ENCODE measurements around the gene SIRT7.

SIRT7 gene

GRCh38 chr17:81903896-81904599, 13.9 kb downstream of the SIRT7 start:
- no peak overlapping the region for H3K4me2 ChIP-seq (ENCODE audit: low read length)
- H3K27me3 ChIP-seq (ENCODE audit: control insufficient read depth, insufficient read depth, low read length) = no peaks in the 10 kb centered on the region
- peaks cover 6% of the 10 kb centered on the region for H3K4me1 ChIP-seq (ENCODE audit: control insufficient read depth, insufficient read depth, low read length)
- H3K9me3 ChIP-seq (replicated peaks; ENCODE audit: low read length) = no peaks in the 10 kb centered on the region
- H3K4me3 ChIP-seq (ENCODE audit: low read length) = no peak overlapping the region
- H3K36me3 ChIP-seq (ENCODE audit: insufficient read depth, low read length) = peaks cover 41% of the 10 kb centered on the region
- H3K9ac ChIP-seq (ENCODE audit: low read depth, low read length) = no peak overlapping the region

GRCh38 chr17:81903415-81903831, 14.6 kb downstream of the SIRT7 start:
- Histone ChIP-seq H3K27me3 (ENCODE audit: control insufficient read depth, insufficient read depth, low read length) (no peaks in the 10 kb centered on the region), H3K36me3 (ENCODE audit: insufficient read depth, low read length) (peaks cover 41% of the 10 kb centered on the region)

GRCh38 chr17:81902653-81903414, 15.1 kb downstream of the SIRT7 start:
- Histone ChIP-seq H3K36me3 (ENCODE audit: insufficient read depth, low read length) (peaks cover 44% of the 10 kb centered on the region), H3K4me2 (ENCODE audit: low read length) (peak overlapping the region; percentile 86), H3K4me1 (ENCODE audit: control insufficient read depth, insufficient read depth, low read length) (peaks cover 16% of the 10 kb centered on the region), H3K9ac (ENCODE audit: low read depth, low read length) (no peak overlapping the region), H3K9me3 (replicated peaks; ENCODE audit: low read length) (no peaks in the 10 kb centered on the region), H3K4me3 (ENCODE audit: low read length) (no peak overlapping the region), H3K27me3 (ENCODE audit: control insufficient read depth, insufficient read depth, low read length) (no peaks in the 10 kb centered on the region)

More at GRCh38 chr17:81903415-81903831, 14.6 kb downstream of the SIRT7 start:
- no peak overlapping the region for H3K9ac ChIP-seq (ENCODE audit: low read depth, low read length)
- no peaks in the 10 kb centered on the region for H3K9me3 ChIP-seq (replicated peaks; ENCODE audit: low read length)
- no peak overlapping the region for H3K4me3 ChIP-seq (ENCODE audit: low read length)
- no peak overlapping the region for H3K4me2 ChIP-seq (ENCODE audit: low read length)
- H3K4me1 ChIP-seq (ENCODE audit: control insufficient read depth, insufficient read depth, low read length) = peaks cover 11% of the 10 kb centered on the region

GRCh38 chr17:81902023-81902652, 15.8 kb downstream of the SIRT7 start, which contains the start of gene NPB:
TSS of gene NPB (plus strand) at chr17:81902238. CDS start at chr17:81902278, 40 bp downstream.
- H3K36me3 ChIP-seq (ENCODE audit: insufficient read depth, low read length) = peaks cover 44% of the 10 kb centered on the region
- H3K4me2 ChIP-seq (ENCODE audit: low read length) = peak within 1 kb of the TSS; percentile 86
- no peak within 1 kb of the TSS for H3K9ac ChIP-seq (ENCODE audit: low read depth, low read length)
- no peaks in the 10 kb centered on the region for H3K9me3 ChIP-seq (replicated peaks; ENCODE audit: low read length)
- H3K4me3 ChIP-seq (ENCODE audit: low read length) = peak within 1 kb of the TSS; percentile 62
- peaks cover 17% of the 10 kb centered on the region for H3K4me1 ChIP-seq (ENCODE audit: control insufficient read depth, insufficient read depth, low read length)
- no peaks in the 10 kb centered on the region for H3K27me3 ChIP-seq (ENCODE audit: control insufficient read depth, insufficient read depth, low read length)

- Histone ChIP-seq H3K9ac (ENCODE audit: low read depth, low read length) (no peak overlapping the region), H3K4me1 (ENCODE audit: control insufficient read depth, insufficient read depth, low read length) (peaks cover 17% of the 10 kb centered on the region), H3K4me2 (ENCODE audit: low read length) (peak overlapping the region; percentile 86), H3K27me3 (ENCODE audit: control insufficient read depth, insufficient read depth, low read length) (no peaks in the 10 kb centered on the region), H3K9me3 (replicated peaks; ENCODE audit: low read length) (no peaks in the 10 kb centered on the region), H3K36me3 (ENCODE audit: insufficient read depth, low read length) (peaks cover 39% of the 10 kb centered on the region), H3K4me3 (ENCODE audit: low read length) (peak overlapping the region; percentile 62)
Measured at GRCh38 chr17:81901167-81902022, 16.6 kb downstream of the SIRT7 start.

GRCh38 chr17:81900181-81900820, 17.7 kb downstream of the SIRT7 start:
- Histone ChIP-seq H3K27me3 (ENCODE audit: control insufficient read depth, insufficient read depth, low read length) (no peaks in the 10 kb centered on the region), H3K9me3 (replicated peaks; ENCODE audit: low read length) (no peaks in the 10 kb centered on the region), H3K4me1 (ENCODE audit: control insufficient read depth, insufficient read depth, low read length) (peaks cover 17% of the 10 kb centered on the region), H3K36me3 (ENCODE audit: insufficient read depth, low read length) (peaks cover 32% of the 10 kb centered on the region), H3K4me2 (ENCODE audit: low read length) (no peak overlapping the region), H3K9ac (ENCODE audit: low read depth, low read length) (no peak overlapping the region), H3K4me3 (ENCODE audit: low read length) (no peak overlapping the region)

GRCh38 chr17:81899514-81900166, 18.3 kb downstream of the SIRT7 start:
- Histone ChIP-seq H3K9me3 (replicated peaks; ENCODE audit: low read length) (no peaks in the 10 kb centered on the region), H3K9ac (ENCODE audit: low read depth, low read length) (no peak overlapping the region), H3K36me3 (ENCODE audit: insufficient read depth, low read length) (peaks cover 33% of the 10 kb centered on the region), H3K4me1 (ENCODE audit: control insufficient read depth, insufficient read depth, low read length) (peaks cover 17% of the 10 kb centered on the region), H3K4me2 (ENCODE audit: low read length) (no peak overlapping the region), H3K4me3 (ENCODE audit: low read length) (no peak overlapping the region), H3K27me3 (ENCODE audit: control insufficient read depth, insufficient read depth, low read length) (no peaks in the 10 kb centered on the region)

GRCh38 chr17:81898885-81899284, 19.1 kb downstream of the SIRT7 start:
- peak overlapping the region; percentile 27 for H3K4me2 ChIP-seq (ENCODE audit: low read length)
- H3K9me3 ChIP-seq (replicated peaks; ENCODE audit: low read length) = no peaks in the 10 kb centered on the region
- H3K9ac ChIP-seq (ENCODE audit: low read depth, low read length) = no peak overlapping the region
- no peak overlapping the region for H3K4me3 ChIP-seq (ENCODE audit: low read length)
- H3K4me1 ChIP-seq (ENCODE audit: control insufficient read depth, insufficient read depth, low read length) = peaks cover 17% of the 10 kb centered on the region
- peaks cover 32% of the 10 kb centered on the region for H3K36me3 ChIP-seq (ENCODE audit: insufficient read depth, low read length)
- no peaks in the 10 kb centered on the region for H3K27me3 ChIP-seq (ENCODE audit: control insufficient read depth, insufficient read depth, low read length)

- Histone ChIP-seq H3K36me3 (ENCODE audit: insufficient read depth, low read length) (peaks cover 32% of the 10 kb centered on the region), H3K4me3 (ENCODE audit: low read length) (no peak overlapping the region), H3K9me3 (replicated peaks; ENCODE audit: low read length) (no peaks in the 10 kb centered on the region), H3K4me1 (ENCODE audit: control insufficient read depth, insufficient read depth, low read length) (peaks cover 17% of the 10 kb centered on the region), H3K27me3 (ENCODE audit: control insufficient read depth, insufficient read depth, low read length) (no peaks in the 10 kb centered on the region), H3K4me2 (ENCODE audit: low read length) (peak overlapping the region; percentile 27), H3K9ac (ENCODE audit: low read depth, low read length) (peak overlapping the region; percentile 24)
Measured at GRCh38 chr17:81898029-81898866, 19.7 kb downstream of the SIRT7 start.

- Histone ChIP-seq H3K9me3 (replicated peaks; ENCODE audit: low read length) (no peaks in the 10 kb centered on the region), H3K36me3 (ENCODE audit: insufficient read depth, low read length) (peaks cover 34% of the 10 kb centered on the region)
Measured at GRCh38 chr17:81895400-81895799, 22.6 kb downstream of the SIRT7 start.

More at GRCh38 chr17:81895400-81895799, 22.6 kb downstream of the SIRT7 start:
- H3K4me3 ChIP-seq (ENCODE audit: low read length) = no peak overlapping the region
- H3K4me1 ChIP-seq (ENCODE audit: control insufficient read depth, insufficient read depth, low read length) = peaks cover 18% of the 10 kb centered on the region
- H3K27me3 ChIP-seq (ENCODE audit: control insufficient read depth, insufficient read depth, low read length) = no peaks in the 10 kb centered on the region
- H3K9ac ChIP-seq (ENCODE audit: low read depth, low read length) = no peak overlapping the region
- no peak overlapping the region for H3K4me2 ChIP-seq (ENCODE audit: low read length)

Measured in skeletal muscle satellite cell (primary cell).